GM06990 (cell line): ENCODE measurements around the gene SLC25A42.

ENCODE experiments used
- DNase-seq: peaks from one replicate; pipeline ENCODE4 v3.0.0-alpha.2; 2011; ENCODE audit not compliant: insufficient read length; ENCODE audit errors: extremely low read depth
- H3K27me3 ChIP-seq: replicated peaks from 2 replicates; pipeline ENCODE4 v1.6.0; 2011; ENCODE audit warnings: low read length; ENCODE audit not compliant: control insufficient read depth, insufficient read depth
- H3K36me3 ChIP-seq: 2 replicates; pipeline ENCODE4 v1.5.1; 2011; ENCODE audit warnings: low read length; ENCODE audit not compliant: control insufficient read depth, insufficient read depth
- H3K4me3 ChIP-seq: replicated peaks from 2 replicates; pipeline ENCODE4 v1.5.1; 2011; ENCODE audit warnings: low read depth, mild to moderate bottlenecking, control low read depth, low read length
- CTCF ChIP-seq: IDR thresholded peaks from 2 replicates; pipeline ENCODE4 v1.5.1; 2011; ENCODE audit warnings: low read length, control low read depth, mild to moderate bottlenecking, inconsistent platforms; ENCODE audit not compliant: insufficient read depth, poor library complexity, severe bottlenecking

SLC25A42 gene

GRCh38 chr19:19140476-19140875 lies 76.7 kb downstream of the SLC25A42 start:
- no peaks in the 10 kb centered on the region; the same call in 1 of the 2 replicates for H3K36me3 ChIP-seq
- DNase-seq, result no peak
- no peak for TF ChIP-seq CTCF
- H3K4me3 ChIP-seq, result no peak overlapping the region
- H3K27me3 ChIP-seq, result no peaks in the 10 kb centered on the region

- no peaks in the 10 kb centered on the region for H3K27me3 ChIP-seq
- no peak for DNase-seq
- H3K4me3 ChIP-seq, result no peak overlapping the region
- peaks cover 4% of the 10 kb centered on the region for H3K36me3 ChIP-seq
- no peak for TF ChIP-seq CTCF
Observed at GRCh38 chr19:19142347-19142746, 78.6 kb downstream of the SLC25A42 start.

- no peak for TF ChIP-seq CTCF
- no peak overlapping the region for H3K4me3 ChIP-seq
- DNase-seq, result no peak
- peaks cover 13% of the 10 kb centered on the region for H3K36me3 ChIP-seq
- no peaks in the 10 kb centered on the region for H3K27me3 ChIP-seq
Observed at GRCh38 chr19:19145281-19145680, 81.5 kb downstream of the SLC25A42 start.

GRCh38 chr19:19145684-19146608 lies 82.2 kb downstream of the SLC25A42 start:
- Histone ChIP-seq H3K27me3 (no peaks in the 10 kb centered on the region), H3K4me3 (no peak overlapping the region), H3K36me3 (peaks cover 13% of the 10 kb centered on the region)
- TF ChIP-seq CTCF, result peak; percentile 92
- peak; percentile 83 for DNase-seq

GRCh38 chr19:19146865-19147264 lies 83.1 kb downstream of the SLC25A42 start:
- peaks cover 13% of the 10 kb centered on the region for H3K36me3 ChIP-seq
- DNase-seq, result no peak

More at GRCh38 chr19:19146865-19147264, 83.1 kb downstream of the SLC25A42 start:
- no peak for TF ChIP-seq CTCF
- Histone ChIP-seq H3K27me3 (no peaks in the 10 kb centered on the region), H3K4me3 (no peak overlapping the region)
